ENCODE results near the gene GOLGA3.
"Not testable (repeated sequence)": the region's sequence is repeated elsewhere in the genome, so short reads cannot be mapped to it uniquely, and the experiment has no call there.

GOLGA3 gene

GRCh38 chr12:132828706-132829534, at the start of gene GOLGA3:
Gene GOLGA3 (minus strand): TSS chr12:132828869. CDS start chr12:132822128, 6,741 bp downstream.
- peak; percentile 90 for DNase-seq

- DNase-seq, result not testable (repeated sequence)
These were observed 46.0 kb upstream of the GOLGA3 start for GRCh38 chr12:132874620-132875019.

- no peak for DNase-seq
These were observed 45.5 kb upstream of the GOLGA3 start for GRCh38 chr12:132874175-132874574.

GRCh38 chr12:132873724-132874123, 45.1 kb upstream of the GOLGA3 start:
- DNase-seq, result no peak

GRCh38 chr12:132872975-132873421, 44.3 kb upstream of the GOLGA3 start:
- DNase-seq, result no peak

GRCh38 chr12:132872073-132872855, 43.6 kb upstream of the GOLGA3 start:
- DNase-seq, result no peak

- DNase-seq, result no peak
These were observed 40.9 kb upstream of the GOLGA3 start for GRCh38 chr12:132869551-132869950.

GRCh38 chr12:132866251-132866828, 37.7 kb upstream of the GOLGA3 start:
- DNase-seq, result no peak

- no peak for DNase-seq
These were observed 32.9 kb upstream of the GOLGA3 start for GRCh38 chr12:132861558-132861957.

GRCh38 chr12:132858718-132859266, 30.1 kb upstream of the GOLGA3 start:
- no peak for DNase-seq

GRCh38 chr12:132857019-132857418, 28.4 kb upstream of the GOLGA3 start:
- DNase-seq, result not testable (repeated sequence)

GRCh38 chr12:132856581-132856980, 27.9 kb upstream of the GOLGA3 start:
- DNase-seq, result no peak

GRCh38 chr12:132855211-132855610, 26.5 kb upstream of the GOLGA3 start:
- DNase-seq, result not testable (repeated sequence)

GRCh38 chr12:132853285-132854092, 24.8 kb upstream of the GOLGA3 start:
- DNase-seq, result no peak

GRCh38 chr12:132852496-132852895, 23.8 kb upstream of the GOLGA3 start:
- DNase-seq, result no peak

GRCh38 chr12:132851465-132851864, 22.8 kb upstream of the GOLGA3 start:
- no peak for DNase-seq

- DNase-seq, result no peak
These were observed 21.6 kb upstream of the GOLGA3 start for GRCh38 chr12:132850291-132850690.

- DNase-seq, result no peak
These were observed 19.9 kb upstream of the GOLGA3 start for GRCh38 chr12:132848521-132848920.

GRCh38 chr12:132847363-132848356, 19.0 kb upstream of the GOLGA3 start:
- no peak for DNase-seq

GRCh38 chr12:132844681-132845080, 16.0 kb upstream of the GOLGA3 start:
- not testable (repeated sequence) for DNase-seq

GRCh38 chr12:132842449-132843045, 13.9 kb upstream of the GOLGA3 start:
- no peak for DNase-seq

All from stimulated activated naive CD4-positive, alpha-beta T cell treated with Interleukin-2 at 50 U/mL for 16 hours (primary cell).